Sigmoid colon (tissue), 4 donors: Measurements from ENCODE around the gene DUOXA2.

Experiments
- CTCF ChIP-seq, 4 experiments: fragments of 450-650 bp in 3 of 4; fragments of 200-600 bp in 1 of 4; IDR thresholded peaks; one replicate each; pipeline ENCODE4 v1.5.1; 2016 to 2019; ENCODE audit warnings: antibody characterized with exemption in 4 of 4, mild to moderate bottlenecking in 3 of 4, moderate library complexity in 2 of 4
- EP300 ChIP-seq, 4 donors: sonication (generic); formaldehyde crosslinking; IDR thresholded peaks; one replicate each; pipeline ENCODE4 v1.6.1; 2017; ENCODE audit warnings: antibody characterized with exemption in 4 of 4
- POLR2A ChIP-seq, 2 donors: fragments of 450-650 bp; IDR thresholded peaks; one replicate each; pipeline ENCODE4 v1.6.1; 2016; ENCODE audit warnings: antibody characterized with exemption in 2 of 2, mild to moderate bottlenecking in 2 of 2, moderate library complexity in 2 of 2
- POLR2AphosphoS5 ChIP-seq, 4 donors: sonication (generic); formaldehyde crosslinking; IDR thresholded peaks; one replicate each; pipeline ENCODE4 v1.6.1; 2017; ENCODE audit warnings: antibody characterized with exemption in 4 of 4

GRCh38 chr15:45128971-45129639 lies 15.0 kb downstream of the DUOXA2 start:
- TF ChIP-seq CTCF (IDR thresholded peaks at IDR 0.05) (no peak), POLR2A (IDR thresholded peaks at IDR 0.05) (no peak), POLR2AphosphoS5 (IDR thresholded peaks at IDR 0.05) (no peak), EP300 (IDR thresholded peaks at IDR 0.05) (no peak)
